Right hindlimb (tissue), 1 donor: ENCODE data around the gene CLK3.
A peak's percentile ranks its signal among the peaks of the same experiment; 100 is the strongest.
"Not testable (repeated sequence)": the region's sequence is repeated elsewhere in the genome, so short reads cannot be mapped to it uniquely, and the experiment has no call there.

Source experiments
- DNase-seq: peaks from one replicate; pipeline ENCODE4 v3.0.0-alpha.2; 2018

CLK3 gene

DNA sequence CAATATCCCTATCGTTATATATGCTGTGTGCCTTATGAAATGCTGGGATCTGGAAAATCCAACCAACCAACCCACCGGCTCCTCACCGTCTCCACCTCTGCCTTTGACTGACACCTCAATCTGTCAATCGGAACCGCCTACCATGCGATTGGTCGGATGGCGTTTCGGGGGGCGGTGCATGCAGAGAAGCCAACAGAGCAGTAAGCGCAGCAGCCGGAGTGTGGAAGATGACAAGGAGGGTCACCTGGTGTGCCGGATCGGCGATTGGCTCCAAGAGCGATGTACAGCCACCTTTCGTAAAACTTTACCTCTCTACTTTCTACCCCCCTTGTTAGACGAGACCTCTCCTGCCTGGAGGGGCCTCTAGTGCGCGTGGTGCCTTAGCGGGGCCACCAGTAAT is 6.3 kb downstream of the CLK3 start:
- DNase-seq: peak; percentile 34

DNA sequence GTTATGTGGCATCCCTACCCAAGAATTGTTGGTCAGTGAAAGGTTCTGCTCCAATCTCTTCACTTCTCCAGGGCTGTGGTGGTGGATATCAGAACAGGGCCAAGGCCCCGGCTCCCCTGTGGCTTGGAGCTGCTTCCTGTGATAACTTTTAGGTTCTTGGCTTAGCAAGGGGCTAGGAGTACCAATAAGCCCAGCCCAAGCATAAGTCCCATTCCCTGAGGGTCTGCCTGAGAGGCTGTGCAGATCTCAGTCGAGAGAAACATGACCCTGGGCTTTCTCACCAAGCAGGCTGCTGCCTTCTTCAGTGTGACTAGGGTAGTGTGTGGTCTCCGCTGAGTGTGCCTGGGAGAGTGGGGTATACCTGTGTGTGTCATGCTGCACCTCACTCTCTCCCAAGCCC is 7.1 kb downstream of the CLK3 start:
- peak; percentile 15 for DNase-seq

DNA sequence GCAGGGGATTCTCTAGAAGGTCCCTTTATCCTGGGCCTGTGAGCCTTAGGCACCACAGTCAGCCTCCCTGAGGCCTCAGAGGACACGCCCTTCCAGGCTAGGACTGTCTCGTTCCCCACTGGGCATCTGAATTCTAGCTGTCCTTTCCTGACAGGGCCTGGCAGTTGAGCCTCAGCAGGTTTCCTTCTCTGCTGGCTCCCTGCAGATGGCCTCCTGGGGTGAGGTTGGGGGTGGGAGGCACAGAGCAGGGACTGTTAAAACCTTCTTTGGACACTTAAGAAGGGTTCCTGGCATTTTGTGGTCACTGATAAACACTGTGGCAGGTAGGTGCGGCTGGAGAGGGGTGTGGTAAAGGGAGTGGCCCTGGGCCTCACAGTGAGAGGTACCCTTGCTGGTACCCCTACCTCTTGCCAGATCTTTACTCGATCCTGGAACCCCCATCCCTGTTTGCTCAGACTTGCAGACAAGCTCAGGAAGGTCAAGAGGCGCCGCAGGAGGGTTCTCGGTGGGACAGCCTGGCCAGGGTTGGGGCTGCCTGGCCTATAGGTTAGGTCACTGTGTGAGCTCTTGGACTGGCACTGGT is 8.5 kb downstream of the CLK3 start:
- no peak for DNase-seq

DNA sequence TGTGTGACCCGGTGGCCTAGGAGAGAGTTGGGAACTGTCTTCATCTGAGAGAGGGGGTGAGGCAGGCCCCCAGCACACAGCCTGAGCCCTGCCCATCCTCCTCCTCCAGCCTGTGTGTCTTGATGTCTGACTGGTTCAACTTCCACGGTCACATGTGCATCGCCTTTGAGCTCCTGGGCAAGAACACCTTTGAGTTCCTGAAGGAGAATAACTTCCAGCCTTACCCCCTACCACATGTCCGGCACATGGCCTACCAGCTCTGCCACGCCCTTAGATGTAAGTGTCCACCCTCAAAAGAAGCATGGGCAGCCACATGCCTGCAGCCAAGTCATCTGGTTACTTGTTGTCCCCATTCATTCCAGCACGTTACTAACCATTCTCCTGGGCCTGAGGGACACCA is 10.1 kb downstream of the CLK3 start:
- no peak for DNase-seq

DNA sequence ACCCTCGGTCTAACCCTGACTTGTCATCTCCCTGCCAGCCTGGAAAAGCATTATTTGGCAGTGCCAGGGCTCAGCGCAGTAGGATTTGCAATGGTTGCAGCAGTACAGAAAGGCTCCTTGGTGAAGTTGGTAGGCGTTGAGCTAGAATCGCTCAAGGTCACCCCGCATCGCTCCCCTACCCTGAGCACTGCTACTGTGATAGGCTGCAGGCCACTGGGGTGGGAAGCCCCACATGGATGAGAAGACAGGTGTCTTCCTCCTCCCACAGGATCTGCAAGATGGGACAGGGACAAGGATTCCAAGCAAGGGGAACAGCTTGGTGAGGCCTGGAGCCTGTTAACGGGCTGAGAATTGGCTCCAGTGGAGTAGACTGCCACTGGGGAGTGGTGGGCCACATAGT is 10.7 kb downstream of the CLK3 start:
- no peak for DNase-seq

DNA sequence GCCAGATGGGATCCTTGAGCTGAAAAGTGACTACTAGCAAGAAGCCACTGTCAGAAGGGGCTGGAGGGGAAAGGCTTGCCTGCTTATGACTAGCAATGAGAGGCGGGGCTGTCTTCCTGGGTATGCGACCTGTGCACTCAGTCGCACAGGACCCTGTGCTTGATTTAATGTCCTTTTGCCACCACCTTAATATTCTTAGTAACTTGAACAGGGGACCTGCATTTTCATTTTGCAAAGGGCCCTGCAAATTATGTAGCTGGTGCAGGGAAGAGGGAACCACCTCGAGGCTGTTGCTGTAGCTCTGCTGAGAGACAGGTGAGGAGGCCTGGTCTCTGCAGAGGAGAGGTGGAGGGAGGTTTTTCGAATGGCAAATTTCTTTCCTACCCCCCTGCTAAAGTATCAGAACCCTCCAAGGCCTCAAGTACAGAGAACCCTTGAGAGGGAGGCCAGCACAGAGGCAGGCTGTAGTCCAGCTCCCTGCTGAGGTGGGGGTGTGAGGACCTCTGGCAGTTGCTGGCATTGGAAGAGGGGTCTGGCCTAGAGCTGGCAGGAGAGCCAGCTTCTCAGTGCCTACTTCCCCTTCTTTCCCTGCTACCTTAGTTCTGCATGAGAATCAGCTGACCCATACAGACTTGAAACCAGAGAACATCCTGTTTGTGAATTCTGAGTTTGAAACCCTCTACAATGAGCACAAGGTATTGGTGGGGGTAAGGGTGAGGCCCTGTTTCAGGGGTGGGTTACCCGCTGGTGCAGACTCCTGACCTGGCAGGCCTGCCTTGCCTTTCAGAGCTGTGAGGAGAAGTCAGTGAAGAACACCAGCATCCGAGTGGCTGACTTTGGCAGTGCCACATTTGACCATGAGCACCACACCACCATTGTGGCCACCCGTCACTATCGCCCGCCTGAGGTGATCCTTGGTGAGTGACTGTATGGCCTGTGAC is 11.4 kb downstream of the CLK3 start:
- DNase-seq: peak; percentile 14

DNA sequence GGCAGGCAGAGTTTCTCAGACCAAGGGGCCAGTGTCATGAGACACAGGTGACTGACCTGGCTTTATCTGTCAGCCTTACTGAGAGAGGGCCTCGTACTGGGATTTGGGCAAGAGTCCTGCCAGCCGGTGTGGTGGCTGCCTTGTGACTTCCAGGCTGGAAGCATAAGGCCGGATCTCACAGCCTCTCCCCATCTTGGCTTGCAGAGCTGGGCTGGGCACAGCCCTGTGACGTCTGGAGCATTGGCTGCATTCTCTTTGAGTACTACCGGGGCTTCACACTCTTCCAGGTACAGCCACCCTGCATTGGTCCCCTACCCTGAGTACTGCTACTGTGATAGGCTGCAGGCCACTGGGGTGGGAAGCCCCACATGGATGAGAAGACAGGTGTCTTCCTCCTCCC is 12.1 kb downstream of the CLK3 start:
- no peak for DNase-seq

DNA sequence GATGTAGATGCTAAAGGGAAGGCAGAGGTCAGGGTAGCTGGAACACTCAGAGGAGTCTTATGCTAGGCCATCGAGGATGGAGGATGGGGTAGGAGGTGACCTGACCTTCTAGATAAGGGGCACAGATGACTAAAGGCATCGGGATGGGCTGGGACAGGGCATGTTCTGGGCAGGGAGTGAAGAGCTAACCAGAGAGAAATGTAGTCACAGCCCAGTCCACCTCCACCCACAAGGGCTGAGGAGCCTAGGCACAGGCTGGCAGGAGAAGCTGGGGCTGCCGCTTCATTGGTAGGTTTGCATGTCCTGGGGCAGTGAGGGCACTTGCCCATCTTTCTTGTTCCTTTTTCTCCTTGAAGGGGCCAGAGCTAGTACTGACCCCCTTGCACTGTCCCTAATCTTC is 12.6 kb downstream of the CLK3 start:
- DNase-seq: no peak

DNA sequence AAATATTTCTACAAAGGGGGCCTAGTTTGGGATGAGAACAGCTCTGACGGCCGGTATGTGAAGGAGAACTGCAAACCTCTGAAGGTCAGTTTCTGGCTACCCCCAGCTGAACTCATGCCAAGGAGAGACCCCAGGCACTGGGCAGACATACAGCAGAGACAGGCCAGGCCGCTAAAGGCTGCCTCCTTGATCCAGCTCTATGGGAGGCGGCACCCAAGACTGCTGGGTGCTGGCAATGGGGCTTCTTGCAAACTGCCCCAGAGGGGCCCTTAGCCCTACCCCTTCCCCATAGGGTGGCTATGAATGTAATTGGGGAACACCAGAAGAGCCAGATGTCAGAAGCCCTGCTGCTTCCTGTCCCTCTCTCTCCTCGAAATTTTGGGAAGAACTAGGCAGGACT is 13.3 kb downstream of the CLK3 start:
- DNase-seq: peak; percentile 21

DNA sequence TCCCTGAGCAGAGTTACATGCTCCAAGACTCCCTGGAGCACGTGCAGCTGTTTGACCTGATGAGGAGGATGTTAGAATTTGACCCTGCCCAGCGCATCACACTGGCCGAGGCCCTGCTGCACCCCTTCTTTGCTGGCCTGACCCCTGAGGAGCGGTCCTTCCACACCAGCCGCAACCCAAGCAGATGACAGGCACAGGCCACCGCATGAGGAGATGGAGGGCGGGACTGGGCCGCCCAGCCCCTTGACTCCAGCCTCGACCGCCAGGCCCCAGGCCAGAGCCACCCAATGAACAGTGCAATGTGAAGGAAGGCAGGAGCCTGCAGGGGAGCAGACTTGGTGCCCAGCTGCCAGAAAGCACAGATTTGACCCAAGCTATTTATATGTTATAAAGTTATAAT is 14.1 kb downstream of the CLK3 start:
- DNase-seq: not testable (repeated sequence)

DNA sequence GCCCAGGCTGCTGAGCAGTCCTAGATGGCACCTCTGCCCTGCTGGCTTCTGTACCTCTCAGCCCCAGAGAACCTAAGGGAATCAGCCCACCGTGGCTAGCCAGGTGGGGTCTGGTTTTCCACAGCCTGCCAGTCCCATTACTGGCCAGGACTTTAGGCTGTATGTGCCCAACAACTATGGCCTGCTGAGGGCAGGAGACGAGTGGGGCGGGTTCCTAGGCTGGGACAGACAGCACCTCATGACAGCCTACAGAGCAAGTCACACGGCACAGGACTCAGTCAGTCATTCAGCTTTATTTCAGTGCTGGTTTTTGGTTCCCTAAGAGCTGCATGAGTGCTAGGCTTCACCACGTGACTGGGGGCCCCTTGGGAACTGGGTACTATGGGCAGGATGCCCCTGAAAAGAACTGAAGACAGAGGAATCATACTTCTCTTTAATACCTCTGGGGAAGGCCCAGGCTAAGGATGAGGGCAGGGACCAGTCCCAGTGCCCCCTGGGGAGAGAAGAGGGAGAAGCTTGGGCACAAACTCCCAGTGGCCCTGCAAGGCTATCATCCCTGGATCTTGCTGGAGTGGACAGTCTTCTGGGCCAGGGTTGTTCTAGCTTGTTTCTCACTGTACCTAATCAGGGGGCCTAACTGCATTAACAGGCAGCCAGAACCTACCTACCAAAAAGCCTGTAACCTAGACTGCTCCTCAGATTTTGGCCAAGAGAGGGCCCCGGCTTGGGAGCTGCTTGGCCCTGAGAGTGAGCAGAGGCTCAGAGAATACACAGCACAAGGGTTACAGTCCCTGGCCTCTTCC is 14.8 kb downstream of the CLK3 start:
- no peak for DNase-seq

DNA sequence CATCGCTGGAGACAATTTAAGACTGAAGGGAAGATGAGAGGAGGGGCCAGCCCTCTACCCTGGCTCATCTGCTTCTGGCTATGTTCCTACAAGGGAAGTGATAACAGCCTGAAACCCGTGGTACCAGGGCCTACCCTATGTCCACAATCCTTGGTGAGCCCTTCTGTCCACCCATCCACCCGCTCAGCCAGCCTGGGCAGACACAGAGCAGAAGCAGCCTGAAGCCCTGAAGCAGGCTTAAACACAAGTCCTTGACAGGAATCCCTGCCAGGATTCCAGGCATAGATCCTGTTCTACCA is 15.4 kb downstream of the CLK3 start:
- DNase-seq: no peak

DNA sequence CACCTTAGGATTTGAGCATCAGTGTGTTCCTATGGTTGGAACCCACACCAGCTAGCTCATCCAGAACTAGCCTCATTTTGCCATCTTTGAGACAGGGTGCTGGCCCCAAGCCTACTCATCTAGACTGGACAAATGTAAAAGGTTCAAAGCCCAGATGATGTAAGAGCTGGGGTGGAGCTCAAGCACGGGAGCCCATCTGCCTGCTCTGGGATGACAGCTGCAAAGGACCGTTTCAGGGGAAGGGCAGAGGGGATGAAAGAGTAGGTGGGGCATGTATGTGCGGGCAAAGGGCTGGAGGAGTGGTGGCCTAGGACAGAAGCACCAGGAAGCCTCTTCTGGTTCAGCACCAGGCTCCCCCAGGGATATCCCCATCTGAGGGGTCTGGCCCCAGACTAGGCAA is 15.8 kb downstream of the CLK3 start:
- no peak for DNase-seq

DNA sequence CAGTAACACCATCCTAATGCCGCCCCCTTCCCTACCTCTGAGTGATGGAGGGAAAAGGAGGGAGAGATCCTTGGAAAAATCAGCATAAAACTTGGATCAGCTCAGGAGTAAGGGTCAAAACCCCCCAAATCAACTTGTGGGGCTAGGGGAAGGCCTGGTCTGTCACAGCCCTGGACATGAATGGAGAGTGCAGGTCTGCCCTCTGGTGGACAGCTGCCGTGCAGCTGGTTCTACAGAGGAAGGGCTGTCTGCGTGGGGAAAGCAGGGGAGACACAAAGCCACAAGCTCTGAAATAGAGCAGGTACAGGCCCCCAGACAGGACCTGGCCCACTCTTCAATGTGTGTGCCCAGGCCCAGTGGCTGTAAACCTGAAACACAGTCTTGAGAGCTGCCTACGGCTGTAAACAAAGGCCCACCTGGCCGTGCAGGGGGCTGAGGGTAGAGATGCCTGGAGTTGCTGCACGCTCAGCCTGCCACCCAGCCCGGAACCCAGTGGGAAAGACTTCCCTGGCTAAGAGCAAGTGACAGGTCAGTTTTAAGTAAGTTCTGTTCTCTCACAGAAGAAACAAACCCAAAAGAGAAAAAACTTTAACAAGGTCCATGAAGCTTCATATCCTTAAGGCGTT is 16.4 kb downstream of the CLK3 start:
- DNase-seq: peak; percentile 74

DNA sequence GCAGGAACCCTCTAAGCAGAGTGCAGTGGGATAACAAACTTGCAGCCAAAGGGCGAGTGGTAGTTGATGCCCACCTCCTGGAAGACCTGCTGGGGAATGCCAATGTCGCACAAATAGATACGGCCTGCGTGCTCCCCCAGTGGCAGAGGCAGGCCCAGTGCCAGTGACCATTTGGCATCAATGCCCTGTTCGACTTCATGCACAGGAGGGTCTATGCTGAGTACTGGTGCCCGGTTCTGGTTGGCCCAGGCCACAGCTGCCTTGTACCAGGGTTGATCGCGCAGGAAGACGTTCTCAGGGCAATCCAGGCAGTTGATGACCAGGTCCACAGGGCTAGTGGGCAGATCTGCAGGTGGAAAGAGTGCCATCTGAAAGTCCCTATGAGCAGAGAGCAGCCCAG is 17.0 kb downstream of the CLK3 start:
- no peak for DNase-seq

DNA sequence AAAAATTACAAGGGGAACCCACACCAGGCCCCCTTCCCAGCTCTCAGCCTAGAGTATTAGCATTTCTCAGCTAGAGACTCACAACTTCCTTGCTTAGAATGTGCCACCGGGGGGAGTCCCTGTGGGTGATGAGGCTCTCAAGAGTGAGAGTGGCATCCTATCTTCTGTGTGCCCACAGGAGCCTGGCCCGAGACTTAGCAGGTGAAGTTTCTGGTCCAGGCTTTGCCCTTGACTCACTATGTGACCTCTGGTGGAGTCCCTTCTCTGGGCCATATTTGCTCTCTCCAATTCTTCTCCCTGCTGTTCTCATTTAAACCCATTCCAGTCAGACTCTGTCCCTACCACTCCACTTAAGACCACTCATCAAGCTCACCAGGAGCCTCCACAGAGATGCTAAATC is 18.1 kb downstream of the CLK3 start:
- DNase-seq: no peak

DNA sequence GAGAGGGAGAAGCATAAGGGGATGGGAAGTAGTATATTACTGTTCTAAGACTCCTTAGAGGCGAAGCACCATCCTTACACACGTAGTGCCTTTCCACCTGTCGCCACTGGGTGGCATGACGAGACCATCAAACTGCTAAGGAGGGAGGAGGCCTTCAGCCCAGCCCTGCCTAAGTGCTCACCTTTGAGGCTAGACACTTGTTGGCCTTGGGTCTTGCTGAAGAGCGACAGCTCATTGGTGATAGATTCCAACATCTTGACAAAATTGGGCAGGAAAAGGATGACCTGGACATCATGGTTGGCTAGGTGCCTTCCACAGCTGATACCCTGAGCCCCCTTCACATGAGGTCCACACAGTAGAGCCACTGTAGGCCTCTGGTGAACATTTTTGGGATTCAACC is 19.6 kb downstream of the CLK3 start:
- DNase-seq: no peak

DNA sequence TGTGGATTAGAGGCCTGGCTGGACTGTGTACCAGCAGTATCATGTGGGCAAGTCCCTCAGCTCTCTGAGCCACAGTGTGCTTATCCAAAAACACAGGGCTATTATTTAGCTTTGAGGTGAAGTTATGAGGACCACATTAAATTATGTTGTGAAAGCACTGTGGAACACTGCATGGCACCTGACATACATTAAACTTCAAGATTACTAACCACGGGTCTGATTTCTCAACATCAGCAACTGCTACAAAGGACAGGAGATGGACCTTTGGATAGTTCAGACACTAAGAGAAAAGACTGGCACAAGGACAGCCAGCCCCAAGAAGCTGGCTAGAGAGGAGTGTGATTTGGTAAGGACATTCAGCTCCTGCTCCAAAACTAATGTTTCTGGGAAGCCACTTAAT is 21.3 kb downstream of the CLK3 start:
- DNase-seq: no peak

DNA sequence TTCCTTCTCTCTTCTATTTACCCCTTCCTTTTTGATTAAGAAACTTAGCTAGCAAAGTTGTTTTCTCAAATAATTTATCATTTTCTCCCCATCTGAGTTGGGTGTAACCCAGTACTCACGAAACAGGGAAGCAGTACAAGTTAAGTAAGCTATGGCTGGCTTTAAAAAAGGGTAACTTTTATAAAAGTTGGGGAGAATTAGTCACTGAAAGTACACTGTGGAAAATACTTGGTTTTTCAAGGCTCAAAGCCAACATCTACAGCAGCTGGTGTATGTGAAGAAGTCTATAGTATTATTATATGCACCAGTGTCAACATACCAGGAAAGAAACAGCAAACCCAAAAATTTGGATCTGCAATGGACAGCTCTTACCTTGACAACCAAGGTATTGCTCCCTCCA is 25.5 kb downstream of the CLK3 start:
- DNase-seq: no peak

DNA sequence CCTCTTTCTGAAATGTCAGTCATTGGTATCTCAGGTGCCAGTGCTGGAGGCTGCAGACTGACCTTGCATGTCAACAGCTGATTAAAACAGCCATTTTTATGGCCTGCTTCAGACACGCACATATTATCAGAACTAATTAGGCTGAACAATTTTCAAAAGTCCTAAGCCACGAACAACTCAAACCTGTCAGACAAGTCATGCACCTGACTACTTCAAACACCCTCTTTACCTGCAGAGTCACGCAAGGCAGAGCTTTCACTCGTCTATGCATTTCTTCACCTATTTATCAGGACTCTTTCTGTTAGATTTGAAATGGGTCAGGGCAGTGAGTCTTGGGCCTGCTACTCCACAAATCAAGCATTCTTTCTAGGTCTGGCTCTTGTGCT is 26.7 kb downstream of the CLK3 start:
- no peak for DNase-seq

DNA sequence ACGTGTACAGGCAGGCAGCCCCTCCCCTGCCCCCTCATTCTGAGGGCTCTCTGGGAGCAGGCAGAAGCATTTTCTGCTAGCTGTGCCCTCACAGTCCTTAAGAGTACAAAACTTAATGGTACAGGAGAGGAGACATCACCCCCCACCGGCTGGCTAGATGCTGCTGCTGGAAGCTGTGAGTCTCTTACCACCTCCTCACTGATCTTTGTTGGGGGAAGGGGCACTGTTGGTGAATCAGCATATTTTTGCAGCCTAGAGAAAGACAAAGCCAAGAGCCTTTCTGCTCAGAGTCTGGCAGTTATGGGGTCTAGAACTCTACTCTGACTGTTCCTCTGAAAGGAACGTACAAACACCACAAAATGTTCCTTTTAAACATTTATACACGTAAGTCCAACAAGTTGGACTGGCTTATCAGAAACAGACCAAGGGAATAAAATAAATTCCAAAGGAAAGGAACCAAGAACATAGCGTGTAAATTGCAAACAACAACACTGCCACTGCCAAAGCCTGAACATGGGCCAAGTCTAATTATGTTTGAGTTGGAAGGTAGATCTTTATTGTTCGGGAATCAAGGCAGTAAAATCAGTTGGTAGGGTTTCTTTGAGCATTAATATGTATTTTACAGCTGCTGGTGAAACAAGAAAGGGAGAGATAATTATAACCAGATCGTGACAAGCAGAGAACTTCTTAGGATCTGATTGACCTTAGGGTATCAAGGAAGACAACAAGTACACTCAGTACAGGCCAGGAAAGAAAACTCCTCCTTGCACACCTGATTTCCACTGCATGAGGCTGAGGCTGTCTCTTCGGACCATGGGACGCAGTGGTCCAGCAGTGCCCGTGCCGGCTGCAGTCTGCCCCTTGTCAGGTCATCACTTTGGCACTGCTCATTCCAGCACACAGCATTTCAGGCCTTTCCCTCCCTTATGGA is 27.4 kb downstream of the CLK3 start:
- no peak for DNase-seq

DNA sequence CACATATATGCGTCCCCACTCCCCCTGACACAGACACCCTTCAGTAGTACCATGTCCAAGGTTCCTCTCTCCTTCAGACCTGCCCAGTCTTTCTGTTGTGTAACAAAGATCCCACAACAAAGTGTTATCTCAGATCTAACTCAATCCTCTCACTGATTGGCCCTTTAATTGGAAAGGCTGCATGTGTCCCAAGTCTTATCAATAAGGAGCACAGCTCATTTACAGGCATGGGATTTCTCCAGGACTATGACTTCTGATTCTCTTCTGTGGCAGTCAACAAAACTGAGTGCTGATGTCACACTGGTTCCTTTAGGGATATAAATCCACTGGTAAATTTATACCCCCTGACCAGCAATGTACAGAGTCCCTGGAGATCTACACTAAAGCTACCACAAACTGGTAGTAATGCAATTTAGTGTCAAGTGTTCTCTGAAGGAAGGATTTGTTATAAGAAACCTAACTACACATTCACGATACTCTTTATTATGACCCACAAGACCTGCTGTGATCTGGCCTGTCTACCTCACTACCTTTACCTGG is 28.1 kb downstream of the CLK3 start:
- DNase-seq: no peak
